Lung (tissue), 12 donors: ENCODE measurements around the gene TRMT44. TPM values are rescaled to one million over a fixed set of nuclear protein-coding genes. Genes with fewer than 3 reads are reported as not detected.

Experiments used
- ATAC-seq: fragments of 200-7000 bp; cut with Tn5 transposase; one replicate; pipeline ENCODE4 v1.9.1; 2020; ENCODE audit warnings: moderate number of reproducible peaks; ENCODE audit not compliant: insufficient read depth, low FRiP score
- DNase-seq, 3 donors: peaks; one replicate each; pipeline ENCODE4 v3.0.0-alpha.2; 2013 to 2017
- H3K27ac ChIP-seq, 2 donors: one replicate each; pipeline ENCODE4 v1.5.1; 2013; ENCODE audit warnings: mild to moderate bottlenecking in 2 of 2, moderate library complexity in 2 of 2, control low read depth in 1 of 2, inconsistent platforms in 1 of 2, low read depth in 1 of 2, low read length in 1 of 2
- H3K27me3 ChIP-seq, 3 donors: one replicate each; pipeline ENCODE4 v1.5.1; 2013; ENCODE audit warnings: low read length in 2 of 3; ENCODE audit not compliant: control insufficient read depth in 3 of 3, insufficient read depth in 3 of 3
- H3K36me3 ChIP-seq, 4 donors: one replicate each; pipeline ENCODE4 v1.5.1; 2013; ENCODE audit warnings: low read length in 4 of 4, mild to moderate bottlenecking in 1 of 4, moderate library complexity in 1 of 4; ENCODE audit not compliant: control insufficient read depth in 4 of 4, insufficient read depth in 4 of 4
- H3K4me1 ChIP-seq, 5 donors: one replicate each; pipeline ENCODE4 v1.5.1; 2013; ENCODE audit warnings: low read length in 5 of 5, mild to moderate bottlenecking in 2 of 5, moderate library complexity in 1 of 5; ENCODE audit not compliant: control insufficient read depth in 5 of 5, insufficient read depth in 5 of 5
- H3K4me3 ChIP-seq: one replicate; pipeline ENCODE4 v1.5.1; 2013; ENCODE audit warnings: mild to moderate bottlenecking, control low read depth, moderate library complexity
- H3K9ac ChIP-seq, 2 donors: one replicate each; pipeline ENCODE4 v1.5.1; 2013; ENCODE audit warnings: low read length in 2 of 2, control low read depth in 1 of 2; ENCODE audit not compliant: insufficient read depth in 1 of 2
- H3K9me3 ChIP-seq, 4 donors: one replicate each; pipeline ENCODE4 v1.5.1; 2013; ENCODE audit warnings: low read length in 3 of 4, mild to moderate bottlenecking in 1 of 4, moderate library complexity in 1 of 4; ENCODE audit not compliant: control insufficient read depth in 4 of 4, insufficient read depth in 3 of 4
- WGBS, 2 donors: extraction: QIAGEN DNeasy Blood & Tissue Kit; methylation state at CpG; one replicate each; pipeline ENCODE4 v1.1.7; 2013; 5-methylcytosine and 5-hydroxymethylcytosine counted together
- polyA plus RNA-seq, 2 donors: library from polyadenylated mRNA; stranded (reverse); fragments of 200-250 nt; gene quantifications; one replicate each; pipeline ENCODE4 v1.2.1, GENCODE V29; 2013
- total RNA-seq, 2 donors: library from RNA; depleted of rRNA in 1 of 2; stranded (reverse); fragments of >200 nt in 1 of 2; gene quantifications; one replicate each; pipeline ENCODE4 v1.2.1, GENCODE V29; 2014 to 2021
- TF ChIP-seq, protein P1 (sequence below): IDR thresholded peaks from 2 replicates; pipeline ENCODE4 v1.5.1; 2012; ENCODE audit warnings: mild to moderate bottlenecking; ENCODE audit errors: control extremely low read depth, extremely low read depth
- donor health status: control.
- donor health status: control.
- donor health status: Bipolar disorder and iron deficiency.
- donor health status: healthy.
- donor health status: DM: yes; HTN: yes; CAD: no.

The TRMT44 gene
- total and polyA plus RNA-seq, 4 donors = 7.3 to 24.8 (median 15.0) TPM

DNA sequence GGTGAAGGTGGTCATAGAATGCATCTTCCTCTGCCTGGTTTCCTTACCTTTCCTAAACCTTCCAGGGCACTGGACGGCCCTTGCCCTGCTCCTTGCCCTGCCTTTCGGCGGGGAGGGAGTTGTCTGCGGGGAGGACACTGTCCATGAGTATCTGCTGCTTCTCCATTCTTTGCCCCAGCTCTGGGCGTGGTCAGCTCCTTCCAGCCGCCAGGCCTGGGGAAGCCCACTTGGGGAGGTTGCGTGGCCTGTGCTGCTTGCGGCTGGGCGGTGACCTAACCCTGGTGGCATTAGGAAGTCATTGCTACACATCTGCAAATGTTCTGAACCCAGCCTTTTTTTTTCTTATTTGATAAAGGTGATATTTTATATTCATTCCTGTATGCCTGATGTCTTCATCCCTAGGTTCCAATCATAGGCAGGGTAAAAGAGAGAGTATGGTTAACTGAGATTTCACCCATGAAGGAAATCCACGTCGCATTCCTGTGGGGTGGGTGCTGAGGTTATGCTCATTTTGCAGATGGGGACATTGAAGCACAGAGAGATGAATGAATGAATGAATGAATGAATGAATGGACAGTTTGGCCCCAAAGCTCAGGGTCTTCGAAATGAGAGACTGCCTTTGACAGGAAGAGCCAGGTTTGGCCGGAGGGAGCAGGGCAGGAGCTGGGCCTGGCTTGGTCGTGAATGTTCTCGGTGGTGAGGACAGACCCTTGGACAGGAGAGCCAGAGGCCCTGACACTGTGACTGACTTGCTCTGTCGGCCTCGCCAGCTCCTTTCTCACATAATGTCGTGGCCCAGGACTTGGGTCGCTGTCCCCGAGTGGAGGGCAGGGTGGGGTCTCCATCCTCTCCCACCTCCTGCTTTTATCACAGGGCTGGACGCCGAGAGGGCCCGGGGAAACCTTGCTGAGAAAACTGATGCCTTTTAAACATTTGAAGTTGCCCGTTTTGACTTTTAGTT is 81.9 kb downstream of the TRMT44 start:
- no peak for ATAC-seq
- Histone ChIP-seq H3K36me3 (no peaks in the 10 kb centered on the region), H3K4me1 (peaks cover 0 to 10% (median 0%) of the 10 kb centered on the region in 5 donors), H3K27ac (no peak overlapping the region), H3K27me3 (no peaks in the 10 kb centered on the region), H3K4me3 (no peak overlapping the region), H3K9me3 (peaks cover 0 to 5% (median 1%) of the 10 kb centered on the region in 4 donors), H3K9ac (no peak overlapping the region)
- DNase-seq = no peak
- 87 to 89% methylated on average over 24 of the region's 24 CpGs for WGBS, 2 donors
- TF ChIP-seq, protein P1, sequence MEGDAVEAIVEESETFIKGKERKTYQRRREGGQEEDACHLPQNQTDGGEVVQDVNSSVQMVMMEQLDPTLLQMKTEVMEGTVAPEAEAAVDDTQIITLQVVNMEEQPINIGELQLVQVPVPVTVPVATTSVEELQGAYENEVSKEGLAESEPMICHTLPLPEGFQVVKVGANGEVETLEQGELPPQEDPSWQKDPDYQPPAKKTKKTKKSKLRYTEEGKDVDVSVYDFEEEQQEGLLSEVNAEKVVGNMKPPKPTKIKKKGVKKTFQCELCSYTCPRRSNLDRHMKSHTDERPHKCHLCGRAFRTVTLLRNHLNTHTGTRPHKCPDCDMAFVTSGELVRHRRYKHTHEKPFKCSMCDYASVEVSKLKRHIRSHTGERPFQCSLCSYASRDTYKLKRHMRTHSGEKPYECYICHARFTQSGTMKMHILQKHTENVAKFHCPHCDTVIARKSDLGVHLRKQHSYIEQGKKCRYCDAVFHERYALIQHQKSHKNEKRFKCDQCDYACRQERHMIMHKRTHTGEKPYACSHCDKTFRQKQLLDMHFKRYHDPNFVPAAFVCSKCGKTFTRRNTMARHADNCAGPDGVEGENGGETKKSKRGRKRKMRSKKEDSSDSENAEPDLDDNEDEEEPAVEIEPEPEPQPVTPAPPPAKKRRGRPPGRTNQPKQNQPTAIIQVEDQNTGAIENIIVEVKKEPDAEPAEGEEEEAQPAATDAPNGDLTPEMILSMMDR = no peak

DNA sequence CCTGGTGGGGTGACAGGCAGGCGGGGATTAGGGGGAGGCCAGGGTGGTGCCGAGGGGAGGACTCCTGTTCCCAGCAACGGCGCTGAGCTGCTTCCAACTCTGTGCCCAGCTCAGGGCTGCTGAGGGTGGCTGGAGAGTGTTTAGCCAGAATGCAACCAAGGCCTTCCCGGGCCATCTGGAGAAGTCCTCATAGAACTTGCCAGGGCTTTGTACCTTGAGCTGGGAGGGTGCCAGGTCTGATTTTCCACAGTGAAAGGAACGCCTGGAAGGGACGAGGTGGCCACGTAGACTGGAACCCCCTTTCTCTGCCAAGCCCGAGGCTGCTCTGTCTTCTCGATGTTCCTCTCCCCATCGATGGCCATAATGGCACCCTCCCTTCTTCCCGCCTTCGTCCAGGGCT is 82.6 kb downstream of the TRMT44 start:
- Histone ChIP-seq H3K9me3 (peaks cover 0 to 5% (median 1%) of the 10 kb centered on the region in 4 donors), H3K27ac (no peak overlapping the region), H3K9ac (no peak overlapping the region), H3K4me3 (no peak overlapping the region), H3K27me3 (no peaks in the 10 kb centered on the region), H3K4me1 (peaks cover 0 to 10% (median 0%) of the 10 kb centered on the region in 5 donors), H3K36me3 (no peaks in the 10 kb centered on the region)
- TF ChIP-seq, protein P1 = no peak
- DNase-seq (no peak), ATAC-seq (no peak)
- WGBS, 2 donors = 86 to 90% methylated on average over 13 of the region's 13 CpGs

GRCh38 chr4:8523766-8524165 is 83.2 kb downstream of the TRMT44 start:
- peaks cover 0 to 5% (median 1%) of the 10 kb centered on the region in 4 donors for H3K9me3 ChIP-seq
- H3K4me3 ChIP-seq = no peak overlapping the region
- no peaks in the 10 kb centered on the region for H3K27me3 ChIP-seq
- H3K36me3 ChIP-seq = no peaks in the 10 kb centered on the region
- WGBS, 2 donors = 79 to 91% methylated on average over 3 of the region's 3 CpGs
- ATAC-seq (no peak), DNase-seq (no peak)
- no peak overlapping the region for H3K9ac ChIP-seq
- TF ChIP-seq, protein P1 = no peak
- no peak overlapping the region for H3K27ac ChIP-seq
- peaks cover 0 to 10% (median 0%) of the 10 kb centered on the region in 5 donors for H3K4me1 ChIP-seq
